ENCODE measurements around the gene ANKRD13D.

DNA sequence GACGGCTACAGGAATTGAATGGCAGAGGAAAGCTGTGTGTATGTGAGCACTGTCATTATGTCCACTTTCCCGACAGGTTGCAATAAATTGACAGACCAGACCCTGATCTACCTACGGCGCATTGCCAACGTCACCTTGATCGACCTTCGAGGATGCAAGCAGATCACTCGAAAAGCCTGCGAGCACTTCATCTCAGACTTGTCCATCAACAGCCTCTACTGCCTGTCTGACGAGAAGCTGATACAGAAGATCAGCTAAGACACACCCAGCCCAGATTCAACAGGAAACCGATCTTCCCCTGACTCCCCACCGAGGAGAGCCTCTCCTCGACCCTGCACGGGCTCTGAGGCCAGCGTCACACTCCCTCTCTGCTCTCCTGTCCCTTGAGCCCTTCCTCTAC lies 34.3 kb upstream of the ANKRD13D start:
- TF ChIP-seq, protein P1, sequence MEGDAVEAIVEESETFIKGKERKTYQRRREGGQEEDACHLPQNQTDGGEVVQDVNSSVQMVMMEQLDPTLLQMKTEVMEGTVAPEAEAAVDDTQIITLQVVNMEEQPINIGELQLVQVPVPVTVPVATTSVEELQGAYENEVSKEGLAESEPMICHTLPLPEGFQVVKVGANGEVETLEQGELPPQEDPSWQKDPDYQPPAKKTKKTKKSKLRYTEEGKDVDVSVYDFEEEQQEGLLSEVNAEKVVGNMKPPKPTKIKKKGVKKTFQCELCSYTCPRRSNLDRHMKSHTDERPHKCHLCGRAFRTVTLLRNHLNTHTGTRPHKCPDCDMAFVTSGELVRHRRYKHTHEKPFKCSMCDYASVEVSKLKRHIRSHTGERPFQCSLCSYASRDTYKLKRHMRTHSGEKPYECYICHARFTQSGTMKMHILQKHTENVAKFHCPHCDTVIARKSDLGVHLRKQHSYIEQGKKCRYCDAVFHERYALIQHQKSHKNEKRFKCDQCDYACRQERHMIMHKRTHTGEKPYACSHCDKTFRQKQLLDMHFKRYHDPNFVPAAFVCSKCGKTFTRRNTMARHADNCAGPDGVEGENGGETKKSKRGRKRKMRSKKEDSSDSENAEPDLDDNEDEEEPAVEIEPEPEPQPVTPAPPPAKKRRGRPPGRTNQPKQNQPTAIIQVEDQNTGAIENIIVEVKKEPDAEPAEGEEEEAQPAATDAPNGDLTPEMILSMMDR (IDR thresholded peaks at IDR 0.05), result no peak
- TF ChIP-seq POLR2A (IDR thresholded peaks at IDR 0.05) (no peak), EP300 (IDR thresholded peaks at IDR 0.05) (no peak)
